Measurements from ENCODE around the gene MDC1.

DNA sequence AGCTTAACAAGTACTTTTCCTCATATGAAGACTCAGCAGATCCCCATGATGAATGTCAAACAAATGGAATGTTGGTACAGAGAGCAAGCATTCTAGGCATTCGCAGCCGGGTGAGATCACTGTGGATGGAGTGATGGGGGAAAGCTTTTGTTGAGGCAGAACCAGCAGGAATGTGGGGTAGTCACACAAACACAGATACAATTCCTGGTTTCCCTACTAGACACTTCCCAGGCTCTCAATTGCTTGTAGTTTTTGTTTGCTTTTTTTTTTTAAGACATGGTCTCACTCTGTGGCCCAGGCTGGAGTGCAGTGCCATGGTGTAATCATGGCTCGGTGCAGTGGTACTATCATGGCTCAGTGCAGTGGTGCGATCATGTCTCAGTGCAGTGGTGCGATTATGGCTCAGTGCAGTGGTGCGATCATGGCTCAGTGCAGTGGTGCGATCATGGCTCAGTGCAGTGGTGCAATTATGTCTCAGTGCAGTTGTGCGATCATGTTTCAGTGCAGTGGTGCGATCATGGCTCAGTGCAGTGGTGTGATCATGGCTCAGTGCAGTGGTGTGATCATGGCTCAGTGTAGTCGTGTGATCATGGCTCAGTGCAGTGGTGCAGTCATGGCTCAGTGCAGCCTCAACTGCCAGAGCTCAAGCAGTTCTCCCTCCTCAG, 42.6 kb upstream of the MDC1 start:
- TF ChIP-seq, protein P1, sequence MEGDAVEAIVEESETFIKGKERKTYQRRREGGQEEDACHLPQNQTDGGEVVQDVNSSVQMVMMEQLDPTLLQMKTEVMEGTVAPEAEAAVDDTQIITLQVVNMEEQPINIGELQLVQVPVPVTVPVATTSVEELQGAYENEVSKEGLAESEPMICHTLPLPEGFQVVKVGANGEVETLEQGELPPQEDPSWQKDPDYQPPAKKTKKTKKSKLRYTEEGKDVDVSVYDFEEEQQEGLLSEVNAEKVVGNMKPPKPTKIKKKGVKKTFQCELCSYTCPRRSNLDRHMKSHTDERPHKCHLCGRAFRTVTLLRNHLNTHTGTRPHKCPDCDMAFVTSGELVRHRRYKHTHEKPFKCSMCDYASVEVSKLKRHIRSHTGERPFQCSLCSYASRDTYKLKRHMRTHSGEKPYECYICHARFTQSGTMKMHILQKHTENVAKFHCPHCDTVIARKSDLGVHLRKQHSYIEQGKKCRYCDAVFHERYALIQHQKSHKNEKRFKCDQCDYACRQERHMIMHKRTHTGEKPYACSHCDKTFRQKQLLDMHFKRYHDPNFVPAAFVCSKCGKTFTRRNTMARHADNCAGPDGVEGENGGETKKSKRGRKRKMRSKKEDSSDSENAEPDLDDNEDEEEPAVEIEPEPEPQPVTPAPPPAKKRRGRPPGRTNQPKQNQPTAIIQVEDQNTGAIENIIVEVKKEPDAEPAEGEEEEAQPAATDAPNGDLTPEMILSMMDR (IDR thresholded peaks at IDR 0.05) = no peak
- no peak for TF ChIP-seq POLR2A (IDR thresholded peaks at IDR 0.05)

Data from esophagus squamous epithelium (tissue), 4 donors.